MM.1S (cell line): ENCODE measurements around the gene EIF2A.

Experiments used
- DNase-seq: peaks from one replicate; pipeline ENCODE4 v3.0.0-alpha.2; 2015
- H2AFZ ChIP-seq: fragments of 300-600 bp; sonication (generic); 2 replicates; pipeline ENCODE4 v1.6.0; 2016; ENCODE audit warnings: antibody characterized with exemption, low read length
- H3F3A ChIP-seq: fragments of 300-600 bp; sonication (generic); 2 replicates; pipeline ENCODE4 v1.6.1; 2016; ENCODE audit warnings: mild to moderate bottlenecking, antibody characterized with exemption, low read length, moderate library complexity, mixed read lengths; ENCODE audit not compliant: insufficient read depth
- H3K27ac ChIP-seq: fragments of 300-600 bp; sonication (generic); 2 replicates; pipeline ENCODE4 v1.5.1; 2016; ENCODE audit warnings: mild to moderate bottlenecking, low read length
- H3K27me3 ChIP-seq: fragments of 300-600 bp; sonication (generic); replicated peaks from 2 replicates; pipeline ENCODE4 v1.6.0; 2016; ENCODE audit warnings: low read length; ENCODE audit not compliant: insufficient read depth
- H3K36me3 ChIP-seq: fragments of 300-600 bp; sonication (generic); replicated peaks from 2 replicates; pipeline ENCODE4 v1.6.1; 2016; ENCODE audit warnings: mild to moderate bottlenecking, low read length, mixed read lengths; ENCODE audit not compliant: insufficient read depth
- H3K4me1 ChIP-seq: fragments of 300-600 bp; sonication (generic); 2 replicates; pipeline ENCODE4 v1.6.1; 2016; ENCODE audit warnings: low read length, mixed read lengths
- H3K4me2 ChIP-seq: fragments of 300-600 bp; sonication (generic); 2 replicates; pipeline ENCODE4 v1.6.0; 2016; ENCODE audit warnings: low read depth, low read length
- H3K4me3 ChIP-seq: fragments of 300-600 bp; sonication (generic); 2 replicates; pipeline ENCODE4 v1.5.1; 2016; ENCODE audit warnings: low read length, mixed read lengths
- H3K79me2 ChIP-seq: fragments of 300-600 bp; sonication (generic); 2 replicates; pipeline ENCODE4 v1.6.1; 2016; ENCODE audit warnings: mixed run types, low read length, mixed read lengths
- H3K9ac ChIP-seq: fragments of 300-600 bp; sonication (generic); 2 replicates; pipeline ENCODE4 v1.6.1; 2016; ENCODE audit warnings: low read length, mixed read lengths
- H3K9me2 ChIP-seq: fragments of 300-600 bp; sonication (generic); replicated peaks from 2 replicates; pipeline ENCODE4 v1.6.1; 2016; ENCODE audit warnings: mild to moderate bottlenecking, low read length, mixed read lengths; ENCODE audit not compliant: insufficient read depth
- H3K9me3 ChIP-seq: fragments of 300-600 bp; sonication (generic); replicated peaks from 2 replicates; pipeline ENCODE4 v1.6.1; 2016; ENCODE audit warnings: mild to moderate bottlenecking, low read length, mixed read lengths; ENCODE audit not compliant: insufficient read depth
- H4K20me1 ChIP-seq: fragments of 300-600 bp; sonication (generic); 2 replicates; pipeline ENCODE4 v1.6.1; 2016; ENCODE audit warnings: mild to moderate bottlenecking, low read length, moderate library complexity, mixed read lengths; ENCODE audit not compliant: insufficient read depth
- EZH2 ChIP-seq: fragments of 300-600 bp; sonication (generic); optimal IDR thresholded peaks from 2 replicates; pipeline ENCODE3; 2017; ENCODE audit warnings: low read depth, mild to moderate bottlenecking, antibody characterized with exemption, low read length, mixed read lengths
- EZH2phosphoT487 ChIP-seq: fragments of 300-600 bp; sonication (generic); IDR thresholded peaks from 2 replicates; pipeline ENCODE4 v1.6.1; 2018; ENCODE audit warnings: antibody characterized with exemption, low read length
- TF ChIP-seq, protein P1 (sequence below): fragments of 300-600 bp; sonication (generic); IDR thresholded peaks from 2 replicates; pipeline ENCODE4 v1.5.1; 2016; ENCODE audit warnings: antibody characterized with exemption, low read length, mixed read lengths

EIF2A gene

DNA sequence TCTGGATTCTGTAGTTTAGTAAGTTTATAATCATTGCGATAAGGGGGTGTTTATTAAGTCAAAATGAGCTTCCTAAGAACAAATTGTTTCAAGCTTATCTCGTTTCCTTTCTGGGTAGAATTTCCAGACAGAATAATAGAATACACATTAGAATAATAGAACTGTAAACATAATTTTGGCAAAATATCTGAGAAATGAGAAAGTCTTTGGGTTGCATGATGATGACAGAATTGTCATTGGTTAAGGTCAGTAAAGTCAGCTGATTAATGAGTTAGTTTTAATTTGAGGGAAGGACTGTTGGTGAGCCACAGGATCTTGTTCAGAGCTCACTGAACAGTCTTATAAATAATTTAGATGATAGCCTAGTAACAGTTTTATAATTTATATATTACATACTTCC, 10.2 kb downstream of the EIF2A start:
- H3K4me2 ChIP-seq = no peak overlapping the region
- H3K4me3 ChIP-seq = no peak overlapping the region
- H3F3A ChIP-seq = no peaks in the 10 kb centered on the region
- TF ChIP-seq, protein P1, sequence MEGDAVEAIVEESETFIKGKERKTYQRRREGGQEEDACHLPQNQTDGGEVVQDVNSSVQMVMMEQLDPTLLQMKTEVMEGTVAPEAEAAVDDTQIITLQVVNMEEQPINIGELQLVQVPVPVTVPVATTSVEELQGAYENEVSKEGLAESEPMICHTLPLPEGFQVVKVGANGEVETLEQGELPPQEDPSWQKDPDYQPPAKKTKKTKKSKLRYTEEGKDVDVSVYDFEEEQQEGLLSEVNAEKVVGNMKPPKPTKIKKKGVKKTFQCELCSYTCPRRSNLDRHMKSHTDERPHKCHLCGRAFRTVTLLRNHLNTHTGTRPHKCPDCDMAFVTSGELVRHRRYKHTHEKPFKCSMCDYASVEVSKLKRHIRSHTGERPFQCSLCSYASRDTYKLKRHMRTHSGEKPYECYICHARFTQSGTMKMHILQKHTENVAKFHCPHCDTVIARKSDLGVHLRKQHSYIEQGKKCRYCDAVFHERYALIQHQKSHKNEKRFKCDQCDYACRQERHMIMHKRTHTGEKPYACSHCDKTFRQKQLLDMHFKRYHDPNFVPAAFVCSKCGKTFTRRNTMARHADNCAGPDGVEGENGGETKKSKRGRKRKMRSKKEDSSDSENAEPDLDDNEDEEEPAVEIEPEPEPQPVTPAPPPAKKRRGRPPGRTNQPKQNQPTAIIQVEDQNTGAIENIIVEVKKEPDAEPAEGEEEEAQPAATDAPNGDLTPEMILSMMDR = no peak
- TF ChIP-seq EZH2 = no peak
- no peak for TF ChIP-seq EZH2phosphoT487
- no peak overlapping the region for H2AFZ ChIP-seq
- H3K9me3 ChIP-seq = no peaks in the 10 kb centered on the region
- no peaks in the 10 kb centered on the region for H4K20me1 ChIP-seq
- H3K9ac ChIP-seq = no peak overlapping the region
- H3K9me2 ChIP-seq = no peaks in the 10 kb centered on the region
- H3K4me1 ChIP-seq = no peaks in the 10 kb centered on the region
- no peaks in the 10 kb centered on the region for H3K27me3 ChIP-seq
- no peak overlapping the region for H3K27ac ChIP-seq
- DNase-seq = no peak
- peaks cover 14% of the 10 kb centered on the region for H3K36me3 ChIP-seq
- peaks cover 92% of the 10 kb centered on the region for H3K79me2 ChIP-seq

- H3K36me3 ChIP-seq = peaks cover 10% of the 10 kb centered on the region
- peaks cover 82% of the 10 kb centered on the region for H3K79me2 ChIP-seq
- no peaks in the 10 kb centered on the region for H4K20me1 ChIP-seq
Observed at GRCh38 chr3:150557725-150558124, 11.1 kb downstream of the EIF2A start.

GRCh38 chr3:150564243-150564642, 17.7 kb downstream of the EIF2A start:
- H3K9me2 ChIP-seq = no peaks in the 10 kb centered on the region
- peaks cover 27% of the 10 kb centered on the region for H3K79me2 ChIP-seq
- no peak overlapping the region for H3K4me2 ChIP-seq
- no peak overlapping the region for H3K27ac ChIP-seq
- H3K36me3 ChIP-seq = peaks cover 20% of the 10 kb centered on the region; the same call in 1 of the 2 replicates
- H3K9ac ChIP-seq = no peak overlapping the region
- H3K27me3 ChIP-seq = no peaks in the 10 kb centered on the region
- no peaks in the 10 kb centered on the region for H3K4me1 ChIP-seq
- no peaks in the 10 kb centered on the region for H3F3A ChIP-seq
- no peak for DNase-seq
- H4K20me1 ChIP-seq = no peaks in the 10 kb centered on the region
- TF ChIP-seq, protein P1 = no peak
- TF ChIP-seq EZH2phosphoT487 (no peak), EZH2 (no peak)
- H2AFZ ChIP-seq = no peak overlapping the region
- no peaks in the 10 kb centered on the region for H3K9me3 ChIP-seq
- H3K4me3 ChIP-seq = no peak overlapping the region

More at GRCh38 chr3:150557725-150558124, 11.1 kb downstream of the EIF2A start:
- H3K9ac ChIP-seq = no peak overlapping the region
- no peaks in the 10 kb centered on the region for H3K4me1 ChIP-seq
- H3K9me2 ChIP-seq = no peaks in the 10 kb centered on the region
- TF ChIP-seq EZH2phosphoT487 (no peak), EZH2 (no peak)
- TF ChIP-seq, protein P1 = no peak
- no peaks in the 10 kb centered on the region for H3K27me3 ChIP-seq
- no peak overlapping the region for H3K27ac ChIP-seq
- no peak for DNase-seq
- no peak overlapping the region for H2AFZ ChIP-seq
- H3F3A ChIP-seq = no peaks in the 10 kb centered on the region
- H3K4me2 ChIP-seq = no peak overlapping the region
- no peaks in the 10 kb centered on the region for H3K9me3 ChIP-seq
- H3K4me3 ChIP-seq = no peak overlapping the region
